CD8-positive, alpha-beta memory T cell (primary cell): ENCODE results near the gene HDAC9. TPM values are rescaled to one million over a fixed set of nuclear protein-coding genes. Genes with fewer than 3 reads are reported as not detected.
A peak's percentile ranks its signal among the peaks of the same experiment; 100 is the strongest.

Experiments
- CTCF ChIA-PET: fragments of 350-600 bp; sonication (Branson Sonifier 250); formaldehyde crosslinking; loops from one replicate; lab custom pipeline; 2021; ENCODE audit warnings: antibody characterized with exemption; lab: Charles Lee
- POLR2A ChIA-PET: fragments of 350-600 bp; sonication (Branson Sonifier 250); formaldehyde crosslinking; loops from one replicate; lab custom pipeline; 2021; ENCODE audit warnings: antibody characterized with exemption; lab: Charles Lee
- DNase-seq, 5 donors: peaks; one replicate each; pipeline versions ENCODE4 v3.0.0 to v3.0.0-alpha.2; 2020 to 2022; ENCODE audit warnings: mixed read lengths in 1 of 5
- H3K27ac ChIP-seq: one replicate; pipeline ENCODE4 v1.7.0; 2013; ENCODE audit warnings: low read depth, mild to moderate bottlenecking, low read length, moderate library complexity
- H3K27me3 ChIP-seq: 2 replicates; pipeline ENCODE4 v1.7.0; 2013; ENCODE audit warnings: low read length, mild to moderate bottlenecking; ENCODE audit not compliant: insufficient read depth, poor library complexity, severe bottlenecking
- H3K36me3 ChIP-seq: 2 replicates; pipeline ENCODE4 v1.7.0; 2013; ENCODE audit warnings: mild to moderate bottlenecking, low read length, moderate library complexity; ENCODE audit not compliant: insufficient read depth
- H3K4me1 ChIP-seq: 2 replicates; pipeline ENCODE4 v1.7.0; 2013; ENCODE audit warnings: mild to moderate bottlenecking, low read length, moderate library complexity; ENCODE audit not compliant: insufficient read depth
- H3K4me3 ChIP-seq: 2 replicates; pipeline ENCODE4 v1.7.0; 2013; ENCODE audit warnings: mild to moderate bottlenecking, low read length
- H3K9me3 ChIP-seq: 2 replicates; pipeline ENCODE4 v1.7.0; 2013; ENCODE audit warnings: mild to moderate bottlenecking, low read length
- H3K27ac Mint-ChIP-seq, 8 donors: one replicate each; pipeline ENCODE4 v1.8.0; 2020 to 2021; ENCODE audit warnings: mixed read lengths in 8 of 8, mild to moderate bottlenecking in 6 of 8, inconsistent platforms in 3 of 8, moderate library complexity in 3 of 8
- H3K27me3 Mint-ChIP-seq, 2 donors: one replicate each; pipeline ENCODE4 v1.8.0; 2020 to 2021; ENCODE audit warnings: mixed read lengths in 2 of 2, mild to moderate bottlenecking in 1 of 2, moderate library complexity in 1 of 2
- H3K36me3 Mint-ChIP-seq, 3 donors: one replicate each; pipeline ENCODE4 v1.8.0; 2020 to 2021; ENCODE audit warnings: mixed read lengths in 3 of 3, inconsistent platforms in 1 of 3, mild to moderate bottlenecking in 1 of 3
- H3K4me1 Mint-ChIP-seq, 3 donors: one replicate each; pipeline ENCODE4 v1.8.0; 2020 to 2021; ENCODE audit warnings: mixed read lengths in 3 of 3, inconsistent platforms in 1 of 3, mild to moderate bottlenecking in 1 of 3
- H3K4me3 Mint-ChIP-seq, 7 donors: one replicate each; pipeline ENCODE4 v1.8.0; 2020 to 2021; ENCODE audit warnings: mixed read lengths in 7 of 7, mild to moderate bottlenecking in 6 of 7, moderate library complexity in 4 of 7, inconsistent platforms in 2 of 7
- H3K9me3 Mint-ChIP-seq, 5 donors: one replicate each; pipeline ENCODE4 v1.8.0; 2020 to 2022; ENCODE audit warnings: mixed read lengths in 5 of 5, mild to moderate bottlenecking in 3 of 5, moderate library complexity in 2 of 5, inconsistent platforms in 1 of 5
- polyA plus RNA-seq: library from polyadenylated mRNA; unstranded; fragments of 300-500 nt; fragmentation: Illumina TruSeq; gene quantifications from one replicate; pipeline ENCODE4 v1.2.3, GENCODE V29; 2021
- total RNA-seq, 2 experiments: library from RNA; stranded (reverse); gene quantifications; one replicate each; pipeline ENCODE4 v1.2.3, GENCODE V29; 2021

The HDAC9 gene
- total and polyA plus RNA-seq, 3 experiments from 2014 or later = 2.5 to 5.0 (median 3.2) TPM

DNA sequence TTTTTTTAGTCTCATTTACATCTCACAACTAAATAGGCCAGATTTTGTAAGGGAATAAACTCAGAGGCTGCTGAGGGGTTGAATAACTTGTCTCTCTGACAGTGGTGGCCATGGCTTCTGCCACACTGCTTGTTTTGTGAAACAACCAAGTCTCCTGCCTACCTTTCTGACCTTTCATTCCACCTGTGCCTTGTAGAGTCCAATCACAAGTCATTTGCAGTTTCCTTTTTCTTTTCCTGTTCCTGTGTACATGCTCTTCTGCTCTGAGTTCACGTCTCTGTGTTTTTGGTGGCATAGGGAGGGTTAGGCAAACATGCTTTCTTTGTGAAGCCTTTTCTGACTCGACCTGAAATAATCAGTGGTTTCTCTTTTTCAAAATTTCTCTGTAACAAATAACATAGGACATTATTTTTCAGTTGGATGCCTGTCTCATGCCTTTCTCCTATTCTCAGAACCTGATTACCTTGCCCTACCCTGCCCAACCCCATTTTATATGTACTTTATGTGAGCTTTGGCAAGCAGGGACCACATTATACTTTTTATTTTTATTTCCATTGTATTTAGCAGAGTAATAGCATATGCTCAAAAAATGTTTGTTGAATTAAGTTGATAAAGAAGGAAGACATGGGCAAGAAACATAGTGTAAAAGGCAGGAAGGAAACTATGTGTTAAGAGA lies 81.7 kb downstream of the HDAC9 start:
- Histone ChIP-seq H3K27ac (no peak overlapping the region), H3K4me3 (no peak overlapping the region), H3K4me1 (no peaks in the 10 kb centered on the region), H3K27me3 (no peaks in the 10 kb centered on the region), H3K9me3 (no peaks in the 10 kb centered on the region), H3K36me3 (no peaks in the 10 kb centered on the region)
- no peak for DNase-seq
- Mint-ChIP-seq H3K36me3 (no peaks in the 10 kb centered on the region), H3K27ac (peak overlapping the region in 1 of 8 donors; percentile 14), H3K4me1 (peaks cover 0 to 3% (median 0%) of the 10 kb centered on the region in 3 donors), H3K4me3 (no peak overlapping the region), H3K9me3 (no peaks in the 10 kb centered on the region), H3K27me3 (no peaks in the 10 kb centered on the region)
- CTCF ChIA-PET = no interaction called here
- POLR2A ChIA-PET = no interaction called here

GRCh38 chr7:18579698-18580097 lies 84.1 kb downstream of the HDAC9 start:
- H3K9me3 ChIP-seq = no peaks in the 10 kb centered on the region
- Mint-ChIP-seq H3K36me3 (no peaks in the 10 kb centered on the region), H3K9me3 (no peaks in the 10 kb centered on the region), H3K4me1 (peaks cover 0 to 3% (median 0%) of the 10 kb centered on the region in 3 donors), H3K27ac (no peak overlapping the region), H3K27me3 (no peaks in the 10 kb centered on the region), H3K4me3 (no peak overlapping the region)
- H3K4me3 ChIP-seq = no peak overlapping the region
- H3K36me3 ChIP-seq = no peaks in the 10 kb centered on the region
- no peaks in the 10 kb centered on the region for H3K27me3 ChIP-seq
- ChIA-PET CTCF (no interaction called here), POLR2A (no interaction called here)
- no peaks in the 10 kb centered on the region for H3K4me1 ChIP-seq
- no peak for DNase-seq
- H3K27ac ChIP-seq = no peak overlapping the region

DNA sequence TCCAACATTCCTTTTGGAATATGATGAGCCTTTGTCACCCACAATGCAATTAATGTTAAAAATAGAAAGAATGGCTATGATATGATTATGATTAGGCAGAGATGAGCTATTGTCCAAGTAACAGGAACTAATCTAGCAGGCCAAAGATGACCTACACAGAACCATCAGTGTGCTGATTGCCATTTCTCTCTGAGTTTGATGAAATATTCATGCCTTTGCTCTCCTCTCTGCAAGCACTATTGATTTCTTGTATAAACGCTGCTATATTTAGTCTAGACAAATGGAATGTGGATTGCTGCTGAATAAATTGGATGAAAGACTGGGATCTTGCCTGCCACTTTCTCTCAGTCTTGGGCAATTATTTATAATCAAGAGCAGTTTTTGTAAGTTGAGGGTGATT lies 85.4 kb downstream of the HDAC9 start:
- Mint-ChIP-seq H3K27me3 (no peaks in the 10 kb centered on the region), H3K4me1 (peaks cover 0 to 3% (median 0%) of the 10 kb centered on the region in 3 donors), H3K36me3 (no peaks in the 10 kb centered on the region), H3K4me3 (no peak overlapping the region), H3K27ac (no peak overlapping the region), H3K9me3 (no peaks in the 10 kb centered on the region)
- no peak overlapping the region for H3K4me3 ChIP-seq
- H3K4me1 ChIP-seq = no peaks in the 10 kb centered on the region
- ChIA-PET POLR2A (no interaction called here), CTCF (no interaction called here)
- no peaks in the 10 kb centered on the region for H3K9me3 ChIP-seq
- H3K27me3 ChIP-seq = no peaks in the 10 kb centered on the region
- no peak overlapping the region for H3K27ac ChIP-seq
- H3K36me3 ChIP-seq = no peaks in the 10 kb centered on the region
- DNase-seq = no peak

GRCh38 chr7:18583305-18583704 lies 87.8 kb downstream of the HDAC9 start:
- ChIA-PET POLR2A (no interaction called here), CTCF (no interaction called here)
- H3K9me3 Mint-ChIP-seq = no peaks in the 10 kb centered on the region
- no peak for DNase-seq
- H3K27me3 ChIP-seq = no peaks in the 10 kb centered on the region
- no peaks in the 10 kb centered on the region for H3K9me3 ChIP-seq
- H3K4me1 ChIP-seq = no peaks in the 10 kb centered on the region
- no peaks in the 10 kb centered on the region for H3K27me3 Mint-ChIP-seq
- no peak overlapping the region for H3K27ac Mint-ChIP-seq
- no peaks in the 10 kb centered on the region for H3K4me1 Mint-ChIP-seq
- no peaks in the 10 kb centered on the region for H3K36me3 Mint-ChIP-seq
- H3K36me3 ChIP-seq = no peaks in the 10 kb centered on the region
- H3K4me3 Mint-ChIP-seq = no peak overlapping the region
- no peak overlapping the region for H3K4me3 ChIP-seq
- no peak overlapping the region for H3K27ac ChIP-seq

DNA sequence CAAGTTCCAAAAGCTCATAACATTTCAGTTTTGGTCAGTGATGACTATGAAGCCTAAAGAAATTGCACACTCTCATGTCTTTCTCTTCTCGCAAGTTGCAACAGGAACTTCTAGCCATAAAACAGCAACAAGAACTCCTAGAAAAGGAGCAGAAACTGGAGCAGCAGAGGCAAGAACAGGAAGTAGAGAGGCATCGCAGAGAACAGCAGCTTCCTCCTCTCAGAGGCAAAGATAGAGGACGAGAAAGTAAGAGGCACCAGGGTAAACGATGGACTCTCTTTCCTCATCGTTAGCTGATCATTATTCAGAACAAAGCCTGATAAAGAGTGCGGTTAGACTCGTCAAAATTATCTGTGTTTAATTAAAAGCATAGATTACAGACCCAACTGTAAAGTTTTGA lies 94.7 kb downstream of the HDAC9 start:
- Mint-ChIP-seq H3K4me3 (no peak overlapping the region), H3K4me1 (no peaks in the 10 kb centered on the region), H3K27ac (no peak overlapping the region), H3K9me3 (no peaks in the 10 kb centered on the region), H3K27me3 (no peaks in the 10 kb centered on the region), H3K36me3 (no peaks in the 10 kb centered on the region)
- no peaks in the 10 kb centered on the region for H3K9me3 ChIP-seq
- no peaks in the 10 kb centered on the region for H3K27me3 ChIP-seq
- CTCF ChIA-PET = interaction anchor here (1.3 kb wide), 1 partner anchor 11 kb away, joined by 3 read pairs; no protein-coding TSS in a partner anchor
- H3K4me3 ChIP-seq = no peak overlapping the region
- no peaks in the 10 kb centered on the region for H3K4me1 ChIP-seq
- no peak for DNase-seq
- no peak overlapping the region for H3K27ac ChIP-seq
- POLR2A ChIA-PET = no interaction called here
- H3K36me3 ChIP-seq = no peaks in the 10 kb centered on the region

GRCh38 chr7:18590744-18591340 lies 95.3 kb downstream of the HDAC9 start:
- Histone ChIP-seq H3K9me3 (no peaks in the 10 kb centered on the region), H3K36me3 (no peaks in the 10 kb centered on the region), H3K27me3 (no peaks in the 10 kb centered on the region), H3K4me3 (no peak overlapping the region), H3K27ac (no peak overlapping the region), H3K4me1 (no peaks in the 10 kb centered on the region)
- ChIA-PET CTCF (interaction anchor here (1.1 to 1.3 kb wide), 2 partner anchors 10 to 34 kb away, joined by 3 to 4 read pairs; no protein-coding TSS in a partner anchor), POLR2A (no interaction called here)
- no peak for DNase-seq
- Mint-ChIP-seq H3K9me3 (no peaks in the 10 kb centered on the region), H3K4me3 (no peak overlapping the region), H3K27me3 (no peaks in the 10 kb centered on the region), H3K27ac (no peak overlapping the region), H3K36me3 (no peaks in the 10 kb centered on the region), H3K4me1 (no peaks in the 10 kb centered on the region)

- Mint-ChIP-seq H3K27ac (no peak overlapping the region), H3K27me3 (no peaks in the 10 kb centered on the region)
- CTCF ChIA-PET = no interaction called here
Observed at GRCh38 chr7:18593602-18594279, 98.2 kb downstream of the HDAC9 start.

DNA sequence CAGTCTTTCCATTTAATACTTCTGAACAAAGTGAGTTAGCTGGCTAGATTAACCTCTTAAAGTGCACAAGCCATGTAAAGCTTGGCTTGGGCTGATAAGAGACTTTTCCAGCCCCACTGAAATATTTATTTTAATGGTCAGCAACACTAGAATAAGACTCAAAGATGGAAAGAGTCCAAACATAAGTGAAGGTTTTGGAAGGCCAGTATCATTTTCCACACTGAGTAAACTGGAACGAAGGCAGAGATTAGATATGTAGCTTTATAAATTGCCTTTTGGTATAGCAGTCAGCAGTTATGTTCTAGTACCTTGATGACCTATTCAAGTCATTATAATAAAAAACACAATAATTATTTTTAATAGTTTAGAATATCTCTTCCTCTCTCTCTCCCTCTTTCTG lies 102.2 kb downstream of the HDAC9 start:
- Histone ChIP-seq H3K27me3 (no peaks in the 10 kb centered on the region), H3K36me3 (no peaks in the 10 kb centered on the region), H3K27ac (no peak overlapping the region), H3K4me1 (no peaks in the 10 kb centered on the region), H3K9me3 (no peaks in the 10 kb centered on the region), H3K4me3 (no peak overlapping the region)
- CTCF ChIA-PET = interaction anchor here (1.8 kb wide), 1 partner anchor 68 kb away, joined by 5 read pairs; no protein-coding TSS in a partner anchor
- Mint-ChIP-seq H3K4me3 (no peak overlapping the region), H3K27ac (no peak overlapping the region), H3K9me3 (peaks cover 5 to 18% (median 15%) of the 10 kb centered on the region in 5 donors), H3K4me1 (no peaks in the 10 kb centered on the region), H3K36me3 (peaks cover 0 to 24% (median 3%) of the 10 kb centered on the region in 3 donors), H3K27me3 (no peaks in the 10 kb centered on the region)
- POLR2A ChIA-PET = no interaction called here
- no peak for DNase-seq

More at GRCh38 chr7:18593602-18594279, 98.2 kb downstream of the HDAC9 start:
- no peak for DNase-seq
- Mint-ChIP-seq H3K4me3 (no peak overlapping the region), H3K4me1 (no peaks in the 10 kb centered on the region), H3K9me3 (no peaks in the 10 kb centered on the region), H3K36me3 (no peaks in the 10 kb centered on the region)
- POLR2A ChIA-PET = no interaction called here
- H3K36me3 ChIP-seq = no peaks in the 10 kb centered on the region
- H3K4me1 ChIP-seq = no peaks in the 10 kb centered on the region
- H3K4me3 ChIP-seq = no peak overlapping the region
- H3K27ac ChIP-seq = no peak overlapping the region
- no peaks in the 10 kb centered on the region for H3K9me3 ChIP-seq
- no peaks in the 10 kb centered on the region for H3K27me3 ChIP-seq
